Thyroid gland (tissue), 4 donors: ENCODE measurements around the gene EML2. TPM values are rescaled to one million over a fixed set of nuclear protein-coding genes. Genes with fewer than 3 reads are reported as not detected.
A peak's percentile ranks its signal among the peaks of the same experiment; 100 is the strongest.

Experiments used
- DNase-seq, 2 donors: peaks; one replicate each; pipeline ENCODE4 v3.0.0-alpha.2; 2019
- H3K27ac ChIP-seq, 3 donors: fragments of 200-600 bp; sonication (generic); 1 replicate in 2 of 3; 2 replicates in 1 of 3; pipeline ENCODE4 v1.5.1; 2016 to 2019; ENCODE audit warnings: mild to moderate bottlenecking in 1 of 3, moderate library complexity in 1 of 3
- H3K27me3 ChIP-seq: fragments of 200-600 bp; sonication (generic); one replicate; pipeline ENCODE4 v1.5.1; 2019
- H3K36me3 ChIP-seq, 2 donors: fragments of 200-600 bp; sonication (generic); one replicate each; pipeline ENCODE4 v1.5.1; 2016 to 2019
- H3K4me1 ChIP-seq, 2 donors: fragments of 200-600 bp; sonication (generic); one replicate each; pipeline ENCODE4 v1.5.1; 2017 to 2019
- H3K4me3 ChIP-seq, 3 donors: fragments of 200-600 bp; sonication (generic); replicated peaks in 1 of 3; 1 replicate in 2 of 3; 2 replicates in 1 of 3; pipeline ENCODE4 v1.5.1; 2016; ENCODE audit warnings: mild to moderate bottlenecking in 1 of 3
- H3K9me3 ChIP-seq: fragments of 200-600 bp; sonication (generic); one replicate; pipeline ENCODE4 v1.5.1; 2017
- CTCF ChIP-seq, 6 experiments: fragments of 200-600 bp in 3 of 6; fragments of 450-650 bp in 3 of 6; sonication (generic) in 3 of 6; IDR thresholded peaks; one replicate each; pipeline ENCODE4 v1.5.1; 2016 to 2019; ENCODE audit warnings: antibody characterized with exemption in 6 of 6, mild to moderate bottlenecking in 2 of 6, inconsistent platforms in 1 of 6, moderate library complexity in 1 of 6
- POLR2A ChIP-seq, 2 donors: fragments of 450-650 bp; IDR thresholded peaks; one replicate each; pipeline ENCODE4 v1.6.1; 2017; ENCODE audit warnings: antibody characterized with exemption in 2 of 2, mild to moderate bottlenecking in 2 of 2, moderate library complexity in 1 of 2
- WGBS, 2 donors: methylation state at CpG; one replicate each; pipeline ENCODE4 v1.1.5; 2017; 5-methylcytosine and 5-hydroxymethylcytosine counted together
- intact Hi-C: fragments of 100-400 bp; cut with DNase I; formaldehyde crosslinking; loops from one replicate; pipeline ENCODE4 v1.15.1; 2023
- total RNA-seq, 4 donors: library from RNA; depleted of rRNA; stranded (reverse); fragments of >200 nt; gene quantifications; one replicate each; pipeline ENCODE4 v1.2.3, GENCODE V29; 2016

The EML2 gene
- total RNA-seq, 4 donors from 2014 or later: 33.1 to 148 (median 36.8) TPM

- Histone ChIP-seq H3K27me3 (peaks cover 12% of the 10 kb centered on the region), H3K36me3 (no peaks in the 10 kb centered on the region), H3K4me3 (no peak overlapping the region), H3K4me1 (peaks cover 10 to 36% of the 10 kb centered on the region in 2 donors), H3K27ac (no peak overlapping the region), H3K9me3 (no peaks in the 10 kb centered on the region)
- WGBS, 2 donors: 44 to 51% methylated on average over 14 of the region's 14 CpGs
- intact Hi-C loops: loop anchor here (2.0 to 5.0 kb wide), 2 partner anchors 35 to 122 kb away; no protein-coding TSS in a partner anchor
- TF ChIP-seq CTCF (IDR thresholded peaks at IDR 0.05) (no peak), POLR2A (IDR thresholded peaks at IDR 0.05) (no peak)
- DNase-seq: no peak
These were observed 5.0 kb upstream of the EML2 start for GRCh38 chr19:45643927-45644771.

- intact Hi-C loops: loop anchor here (2.0 to 5.0 kb wide), 2 partner anchors 34 to 121 kb away; no protein-coding TSS in a partner anchor
- Histone ChIP-seq H3K27ac (no peak overlapping the region), H3K4me3 (no peak overlapping the region), H3K27me3 (peaks cover 12% of the 10 kb centered on the region), H3K9me3 (no peaks in the 10 kb centered on the region), H3K4me1 (peaks cover 17 to 43% of the 10 kb centered on the region in 2 donors), H3K36me3 (no peaks in the 10 kb centered on the region)
- TF ChIP-seq CTCF (IDR thresholded peaks at IDR 0.05) (peak; percentile 95 to 99 (median 97)), POLR2A (IDR thresholded peaks at IDR 0.05) (no peak)
- peak; percentile 80 to 81 for DNase-seq
- WGBS, 2 donors: 5 to 8% methylated on average over 30 to 37 of the region's 39 CpGs
These were observed 4.1 kb upstream of the EML2 start for GRCh38 chr19:45643024-45643926.

- H3K27ac ChIP-seq: peak overlapping the region; percentile 61 to 75 (median 68)
- no peaks in the 10 kb centered on the region for H3K36me3 ChIP-seq
- peaks cover 19 to 47% of the 10 kb centered on the region in 2 donors for H3K4me1 ChIP-seq
- peak; percentile 85 to 88 for DNase-seq
- intact Hi-C loops: loop anchor here (2.0 to 5.0 kb wide), 2 partner anchors 33 to 119 kb away; no protein-coding TSS in a partner anchor
- TF ChIP-seq CTCF (IDR thresholded peaks at IDR 0.05): no peak
- TF ChIP-seq POLR2A (IDR thresholded peaks at IDR 0.05): no peak
- 4 to 5% methylated on average over 24 to 34 of the region's 40 CpGs for WGBS, 2 donors
- peak overlapping the region in 2 of 3 donors; percentile 4 to 21 for H3K4me3 ChIP-seq
- no peaks in the 10 kb centered on the region for H3K9me3 ChIP-seq
- H3K27me3 ChIP-seq: peaks cover 12% of the 10 kb centered on the region
These were observed 2.3 kb upstream of the EML2 start for GRCh38 chr19:45641274-45642105.

- Histone ChIP-seq H3K27me3 (peaks cover 12% of the 10 kb centered on the region), H3K4me3 (no peak overlapping the region), H3K9me3 (no peaks in the 10 kb centered on the region), H3K4me1 (peaks cover 19 to 41% of the 10 kb centered on the region in 2 donors), H3K36me3 (no peaks in the 10 kb centered on the region), H3K27ac (peak overlapping the region in 1 of 3 donors; percentile 75)
- WGBS, 2 donors: 47 to 53% methylated on average over 17 of the region's 17 CpGs
- intact Hi-C loops: loop anchor here (5.0 kb wide), 1 partner anchor 119 kb away; no protein-coding TSS in a partner anchor
- DNase-seq: no peak
- no peak for TF ChIP-seq CTCF (IDR thresholded peaks at IDR 0.05)
- no peak for TF ChIP-seq POLR2A (IDR thresholded peaks at IDR 0.05)
These were observed 1.7 kb upstream of the EML2 start for GRCh38 chr19:45640849-45641273.
